ENCODE measurements around the gene TIMM10. TPM values are rescaled to one million over a fixed set of nuclear protein-coding genes. Genes with fewer than 3 reads are reported as not detected.
A peak's percentile ranks its signal among the peaks of the same experiment; 100 is the strongest.

TIMM10 gene
- total RNA-seq, 1 experiment from 2014 or later = 68.5 TPM

DNA sequence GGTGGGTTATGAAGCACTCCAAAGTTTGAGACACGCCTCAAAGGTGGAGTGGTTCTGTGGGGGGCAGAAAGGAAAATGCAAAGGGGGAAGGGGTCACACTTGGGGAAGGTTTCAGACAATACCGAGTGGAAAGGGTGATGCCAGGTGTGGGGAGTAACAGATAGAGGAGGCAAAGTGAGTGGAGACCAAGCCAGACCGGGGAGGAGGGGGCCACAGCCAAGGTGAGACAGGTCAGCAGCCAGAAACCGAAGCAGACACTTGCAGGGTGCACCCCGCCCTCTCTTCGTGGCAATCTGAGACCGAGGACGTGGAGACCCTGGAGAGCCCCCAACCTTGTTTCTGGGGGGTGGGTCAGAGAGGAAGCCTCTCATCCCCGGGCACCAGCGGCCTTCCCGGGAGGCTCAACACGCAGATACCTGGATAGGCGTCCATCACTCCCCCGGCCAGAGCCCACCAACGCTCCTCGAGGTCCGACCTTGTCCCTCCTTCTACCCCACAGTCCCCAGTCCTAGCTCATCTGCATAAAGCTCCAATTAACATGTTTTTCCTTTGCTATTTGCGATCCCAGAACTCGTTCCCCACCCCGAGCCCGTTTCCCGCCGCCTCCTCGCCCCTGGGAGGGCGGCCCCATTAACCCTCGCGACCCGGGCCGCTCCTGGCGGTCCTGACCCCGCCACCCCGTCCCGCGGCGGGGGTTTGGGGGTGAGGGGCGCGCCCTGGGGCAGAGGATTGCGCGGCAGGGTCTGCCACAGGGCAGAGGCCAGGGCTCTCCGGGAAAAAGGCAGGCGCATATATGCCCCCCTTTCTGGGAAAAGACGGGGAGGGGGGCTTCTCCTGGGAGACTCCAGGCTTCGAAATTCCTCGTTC is 48.4 kb downstream of the TIMM10 start:
- H3K4me3 Mint-ChIP-seq (ENCODE audit: low read depth, unreplicated experiment) = no peak overlapping the region
- peaks cover 6% of the 10 kb centered on the region for H3K36me3 Mint-ChIP-seq (ENCODE audit: insufficient read depth, unreplicated experiment)
- no TSS peak for BruUV-seq (replicated peaks)
- CTCF ChIA-PET = interaction anchor here (0.7 kb wide), 1 partner anchor 1388 kb away, joined by 4 read pairs; no protein-coding TSS in a partner anchor
- H3K27ac Mint-ChIP-seq (ENCODE audit: unreplicated experiment) = no peak overlapping the region
- intact Hi-C loops (cut with micrococcal nuclease; ENCODE audit: unreplicated experiment) = loop anchor here (2.0 kb wide), 1 partner anchor 137 kb away; no protein-coding TSS in a partner anchor
- TF ChIP-seq, protein P1, sequence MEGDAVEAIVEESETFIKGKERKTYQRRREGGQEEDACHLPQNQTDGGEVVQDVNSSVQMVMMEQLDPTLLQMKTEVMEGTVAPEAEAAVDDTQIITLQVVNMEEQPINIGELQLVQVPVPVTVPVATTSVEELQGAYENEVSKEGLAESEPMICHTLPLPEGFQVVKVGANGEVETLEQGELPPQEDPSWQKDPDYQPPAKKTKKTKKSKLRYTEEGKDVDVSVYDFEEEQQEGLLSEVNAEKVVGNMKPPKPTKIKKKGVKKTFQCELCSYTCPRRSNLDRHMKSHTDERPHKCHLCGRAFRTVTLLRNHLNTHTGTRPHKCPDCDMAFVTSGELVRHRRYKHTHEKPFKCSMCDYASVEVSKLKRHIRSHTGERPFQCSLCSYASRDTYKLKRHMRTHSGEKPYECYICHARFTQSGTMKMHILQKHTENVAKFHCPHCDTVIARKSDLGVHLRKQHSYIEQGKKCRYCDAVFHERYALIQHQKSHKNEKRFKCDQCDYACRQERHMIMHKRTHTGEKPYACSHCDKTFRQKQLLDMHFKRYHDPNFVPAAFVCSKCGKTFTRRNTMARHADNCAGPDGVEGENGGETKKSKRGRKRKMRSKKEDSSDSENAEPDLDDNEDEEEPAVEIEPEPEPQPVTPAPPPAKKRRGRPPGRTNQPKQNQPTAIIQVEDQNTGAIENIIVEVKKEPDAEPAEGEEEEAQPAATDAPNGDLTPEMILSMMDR (IDR thresholded peaks at IDR 0.05; ENCODE audit: unreplicated experiment) = no peak
- no peaks in the 10 kb centered on the region for H3K9me3 Mint-ChIP-seq (ENCODE audit: low read depth, unreplicated experiment)
- DNase-seq = no peak
- H3K27me3 Mint-ChIP-seq (ENCODE audit: unreplicated experiment) = no peaks in the 10 kb centered on the region
- peaks cover 7% of the 10 kb centered on the region for H3K4me1 Mint-ChIP-seq (ENCODE audit: low read depth, unreplicated experiment)

DNA sequence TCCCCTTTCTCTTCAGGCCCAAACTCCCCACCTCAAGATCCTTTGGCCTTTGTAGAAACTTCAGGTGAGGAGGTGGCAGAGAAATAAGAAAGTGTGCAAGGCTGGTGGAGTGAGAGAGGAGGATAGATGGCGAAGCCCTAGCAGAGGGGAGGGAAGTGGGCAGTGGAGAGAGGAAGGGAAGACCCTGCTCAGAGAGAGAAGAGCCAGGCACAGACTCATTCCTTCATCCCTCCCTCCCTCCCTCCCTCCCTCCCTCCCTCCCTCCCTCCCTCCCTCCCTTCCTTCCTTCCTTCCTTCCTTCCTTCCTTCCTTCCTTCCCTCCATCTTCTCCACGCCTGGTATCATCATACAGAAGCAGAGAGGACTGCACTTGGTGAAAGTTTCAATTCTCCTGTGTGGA is 49.2 kb downstream of the TIMM10 start:
- no TSS peak for BruUV-seq (replicated peaks)
- Mint-ChIP-seq H3K36me3 (ENCODE audit: insufficient read depth, unreplicated experiment) (peaks cover 14% of the 10 kb centered on the region), H3K9me3 (ENCODE audit: low read depth, unreplicated experiment) (no peaks in the 10 kb centered on the region), H3K27ac (ENCODE audit: unreplicated experiment) (no peak overlapping the region), H3K4me1 (ENCODE audit: low read depth, unreplicated experiment) (peaks cover 10% of the 10 kb centered on the region), H3K27me3 (ENCODE audit: unreplicated experiment) (peaks cover 7% of the 10 kb centered on the region), H3K4me3 (ENCODE audit: low read depth, unreplicated experiment) (no peak overlapping the region)
- TF ChIP-seq, protein P1 (IDR thresholded peaks at IDR 0.05; ENCODE audit: unreplicated experiment) = no peak
- intact Hi-C loops (cut with micrococcal nuclease; ENCODE audit: unreplicated experiment) = loop anchor here (2.0 kb wide), 1 partner anchor 137 kb away; no protein-coding TSS in a partner anchor
- CTCF ChIA-PET = interaction anchor here (0.7 kb wide), 1 partner anchor 1389 kb away, joined by 4 read pairs; no protein-coding TSS in a partner anchor
- no peak for DNase-seq

DNA sequence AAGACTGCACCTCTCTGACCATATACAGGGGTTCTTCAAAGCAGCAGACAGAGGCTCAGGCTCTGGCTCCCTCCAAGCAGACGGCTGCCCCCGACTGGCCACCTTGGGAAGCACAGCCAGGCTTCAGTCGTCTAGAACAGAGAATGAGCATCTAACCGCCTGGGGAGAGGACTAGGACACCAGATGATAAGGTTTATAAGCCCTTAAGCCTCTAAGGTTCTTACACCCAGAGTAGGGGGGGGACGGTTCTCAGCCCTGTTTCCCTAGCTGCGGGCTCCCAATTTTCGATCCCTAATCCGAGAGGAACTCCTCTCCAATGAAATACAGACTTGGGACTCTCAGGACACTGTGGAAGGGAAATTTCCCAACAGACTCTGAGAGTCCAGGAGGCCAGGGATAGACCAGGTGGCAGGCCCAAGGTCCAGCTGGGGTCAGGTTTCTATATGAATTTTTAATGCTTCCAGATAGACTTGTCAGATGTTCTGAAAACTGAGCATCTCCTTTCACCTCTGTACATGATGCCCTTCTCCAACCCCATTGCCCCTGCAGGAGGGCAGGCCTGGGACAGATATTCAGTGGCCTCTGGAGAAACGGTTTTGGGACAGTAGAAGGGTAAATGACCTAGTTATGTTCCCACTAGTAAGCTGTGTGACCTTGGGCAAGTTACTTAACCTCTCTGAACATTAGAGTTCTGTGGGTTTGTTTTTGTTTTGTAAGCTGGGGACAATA is 50.0 kb downstream of the TIMM10 start:
- Mint-ChIP-seq H3K4me1 (ENCODE audit: low read depth, unreplicated experiment) (peaks cover 17% of the 10 kb centered on the region), H3K36me3 (ENCODE audit: insufficient read depth, unreplicated experiment) (peaks cover 17% of the 10 kb centered on the region), H3K27ac (ENCODE audit: unreplicated experiment) (no peak overlapping the region), H3K9me3 (ENCODE audit: low read depth, unreplicated experiment) (no peaks in the 10 kb centered on the region), H3K27me3 (ENCODE audit: unreplicated experiment) (peaks cover 14% of the 10 kb centered on the region), H3K4me3 (ENCODE audit: low read depth, unreplicated experiment) (no peak overlapping the region)
- no TSS peak for BruUV-seq (replicated peaks)
- TF ChIP-seq, protein P1 (IDR thresholded peaks at IDR 0.05; ENCODE audit: unreplicated experiment) = peak; percentile 68
- DNase-seq = peak; percentile 79
- CTCF ChIA-PET = no interaction called here
- intact Hi-C loops (cut with micrococcal nuclease; ENCODE audit: unreplicated experiment) = loop anchor here (2.0 kb wide), 1 partner anchor 136 kb away; no protein-coding TSS in a partner anchor

DNA sequence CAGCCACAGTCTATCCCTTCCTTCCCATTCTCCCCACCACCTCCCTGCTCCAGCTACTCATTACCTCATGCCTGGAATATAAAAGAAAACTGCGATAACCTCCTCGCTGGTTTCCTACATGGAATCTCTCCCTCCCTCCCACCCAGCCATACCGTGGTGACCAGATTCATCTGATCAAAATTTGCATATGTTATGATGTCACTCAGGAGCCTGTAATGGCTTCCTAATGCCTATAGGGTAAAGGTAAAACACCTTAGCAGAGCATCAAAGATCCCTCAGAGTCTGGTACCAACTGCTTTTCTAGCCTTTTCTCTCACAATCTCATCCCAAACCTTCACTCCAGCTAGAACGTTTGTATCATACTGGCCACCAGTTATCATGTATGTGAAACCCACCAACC is 50.6 kb downstream of the TIMM10 start:
- no TSS peak for BruUV-seq (replicated peaks)
- intact Hi-C loops (cut with micrococcal nuclease; ENCODE audit: unreplicated experiment) = loop anchor here (2.0 kb wide), 1 partner anchor 135 kb away; no protein-coding TSS in a partner anchor
- TF ChIP-seq, protein P1 (IDR thresholded peaks at IDR 0.05; ENCODE audit: unreplicated experiment) = no peak
- peaks cover 17% of the 10 kb centered on the region for H3K36me3 Mint-ChIP-seq (ENCODE audit: insufficient read depth, unreplicated experiment)
- CTCF ChIA-PET = no interaction called here
- no peak overlapping the region for H3K27ac Mint-ChIP-seq (ENCODE audit: unreplicated experiment)
- H3K27me3 Mint-ChIP-seq (ENCODE audit: unreplicated experiment) = peaks cover 15% of the 10 kb centered on the region
- H3K4me3 Mint-ChIP-seq (ENCODE audit: low read depth, unreplicated experiment) = no peak overlapping the region
- peaks cover 18% of the 10 kb centered on the region for H3K4me1 Mint-ChIP-seq (ENCODE audit: low read depth, unreplicated experiment)
- no peak for DNase-seq
- no peaks in the 10 kb centered on the region for H3K9me3 Mint-ChIP-seq (ENCODE audit: low read depth, unreplicated experiment)
